Measurements from ENCODE around the gene LRFN2. TPM values are rescaled to one million over a fixed set of nuclear protein-coding genes. Genes with fewer than 3 reads are reported as not detected.

The LRFN2 gene
- total RNA-seq, 2 donors from 2014 or later, result 0.20 TPM; not detected in 1

DNA sequence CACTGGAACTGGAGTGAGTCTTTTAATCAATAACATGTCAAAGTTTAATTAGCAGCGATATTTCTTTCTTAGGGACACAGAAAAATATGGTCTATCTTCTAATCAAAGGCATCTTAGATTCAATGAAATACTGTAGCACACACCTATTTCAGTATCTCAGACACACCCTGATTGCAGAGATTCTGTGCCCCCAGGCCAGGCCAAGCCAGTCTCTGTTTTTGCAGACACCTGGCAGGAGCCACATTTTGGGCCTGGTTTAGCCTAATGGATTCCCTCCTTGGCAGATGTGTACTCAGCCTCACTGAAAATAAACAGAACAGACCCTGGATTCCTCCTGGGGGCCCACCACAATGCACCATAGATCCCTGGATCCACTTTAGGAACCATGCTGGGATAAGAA is 74.8 kb downstream of the LRFN2 start:
- H3K4me3 Mint-ChIP-seq, result no peak overlapping the region

GRCh38 chr6:40511884-40512283 is 75.3 kb downstream of the LRFN2 start:
- Mint-ChIP-seq H3K36me3 (ENCODE audit: low read depth) (no peaks in the 10 kb centered on the region), H3K4me1 (peaks cover 7% of the 10 kb centered on the region), H3K27me3 (peaks cover 40% of the 10 kb centered on the region), H3K4me3 (no peak overlapping the region), H3K27ac (no peak overlapping the region)
- no peaks in the 10 kb centered on the region for H3K9me3 ChIP-seq (ENCODE audit: control insufficient read depth, low read length, poor library complexity, severe bottlenecking)
- DNase-seq (no peak), ATAC-seq (no peak)

More for the DNA sequence above, 74.8 kb downstream of the LRFN2 start:
- Mint-ChIP-seq H3K27me3 (peaks cover 43% of the 10 kb centered on the region), H3K27ac (no peak overlapping the region), H3K36me3 (ENCODE audit: low read depth) (no peaks in the 10 kb centered on the region), H3K4me1 (peaks cover 7% of the 10 kb centered on the region)
- DNase-seq (no peak), ATAC-seq (no peak)
- no peaks in the 10 kb centered on the region for H3K9me3 ChIP-seq (ENCODE audit: control insufficient read depth, low read length, poor library complexity, severe bottlenecking)

GRCh38 chr6:40510442-40510841 is 76.7 kb downstream of the LRFN2 start:
- H3K9me3 ChIP-seq (ENCODE audit: control insufficient read depth, low read length, poor library complexity, severe bottlenecking), result no peaks in the 10 kb centered on the region
- peaks cover 7% of the 10 kb centered on the region for H3K4me1 Mint-ChIP-seq
- H3K27ac Mint-ChIP-seq, result no peak overlapping the region
- H3K4me3 Mint-ChIP-seq, result no peak overlapping the region
- DNase-seq (no peak), ATAC-seq (no peak)
- H3K27me3 Mint-ChIP-seq, result peaks cover 30% of the 10 kb centered on the region
- no peaks in the 10 kb centered on the region for H3K36me3 Mint-ChIP-seq (ENCODE audit: low read depth)

DNA sequence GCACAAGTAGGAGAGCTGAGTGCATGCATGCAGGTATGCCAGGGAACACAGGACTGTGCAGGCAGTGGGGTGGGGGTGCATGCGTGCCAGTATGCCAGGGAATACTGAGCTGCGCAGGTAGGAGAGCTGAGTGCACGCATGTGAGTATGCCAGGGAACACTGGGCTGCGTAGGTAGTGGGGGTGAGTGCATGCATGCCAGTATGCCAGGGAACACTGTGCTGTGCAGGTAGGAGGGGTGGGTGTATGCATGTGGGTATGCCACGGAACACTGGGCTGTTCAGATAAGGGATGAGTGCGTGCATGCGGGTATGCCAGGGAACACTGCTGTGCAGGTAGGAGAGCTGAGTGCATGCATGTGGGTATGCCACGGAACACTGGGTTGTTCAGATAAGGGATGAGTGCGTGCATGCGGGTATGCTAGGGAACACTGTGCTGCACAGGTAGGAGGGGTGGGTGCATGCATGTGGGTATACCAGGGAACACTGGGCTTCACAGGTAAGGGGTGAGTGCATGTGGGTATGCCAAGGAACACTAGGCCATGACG is 77.4 kb downstream of the LRFN2 start:
- no peak overlapping the region for H3K4me3 Mint-ChIP-seq
- H3K36me3 Mint-ChIP-seq (ENCODE audit: low read depth), result no peaks in the 10 kb centered on the region
- no peak overlapping the region for H3K27ac Mint-ChIP-seq
- DNase-seq, result no peak
- peaks cover 7% of the 10 kb centered on the region for H3K4me1 Mint-ChIP-seq
- peaks cover 30% of the 10 kb centered on the region for H3K27me3 Mint-ChIP-seq
- no peaks in the 10 kb centered on the region for H3K9me3 ChIP-seq (ENCODE audit: control insufficient read depth, low read length, poor library complexity, severe bottlenecking)
- no peak for ATAC-seq

- H3K36me3 Mint-ChIP-seq (ENCODE audit: low read depth), result no peaks in the 10 kb centered on the region
- no peak overlapping the region for H3K27ac Mint-ChIP-seq
- H3K4me3 Mint-ChIP-seq, result no peak overlapping the region
- DNase-seq (no peak), ATAC-seq (no peak)
- H3K4me1 Mint-ChIP-seq, result peaks cover 7% of the 10 kb centered on the region
- peaks cover 30% of the 10 kb centered on the region for H3K27me3 Mint-ChIP-seq
- no peaks in the 10 kb centered on the region for H3K9me3 ChIP-seq (ENCODE audit: control insufficient read depth, low read length, poor library complexity, severe bottlenecking)
Measured at GRCh38 chr6:40509086-40509485, 78.1 kb downstream of the LRFN2 start.

- ATAC-seq, result no peak
- no peaks in the 10 kb centered on the region for H3K36me3 Mint-ChIP-seq (ENCODE audit: low read depth)
- peaks cover 31% of the 10 kb centered on the region for H3K27me3 Mint-ChIP-seq
- H3K4me1 Mint-ChIP-seq, result peaks cover 9% of the 10 kb centered on the region
- DNase-seq, result no peak
- no peaks in the 10 kb centered on the region for H3K9me3 ChIP-seq (ENCODE audit: control insufficient read depth, low read length, poor library complexity, severe bottlenecking)
- H3K27ac Mint-ChIP-seq, result no peak overlapping the region
- H3K4me3 Mint-ChIP-seq, result no peak overlapping the region
Measured at GRCh38 chr6:40506954-40507353, 80.2 kb downstream of the LRFN2 start.

DNA sequence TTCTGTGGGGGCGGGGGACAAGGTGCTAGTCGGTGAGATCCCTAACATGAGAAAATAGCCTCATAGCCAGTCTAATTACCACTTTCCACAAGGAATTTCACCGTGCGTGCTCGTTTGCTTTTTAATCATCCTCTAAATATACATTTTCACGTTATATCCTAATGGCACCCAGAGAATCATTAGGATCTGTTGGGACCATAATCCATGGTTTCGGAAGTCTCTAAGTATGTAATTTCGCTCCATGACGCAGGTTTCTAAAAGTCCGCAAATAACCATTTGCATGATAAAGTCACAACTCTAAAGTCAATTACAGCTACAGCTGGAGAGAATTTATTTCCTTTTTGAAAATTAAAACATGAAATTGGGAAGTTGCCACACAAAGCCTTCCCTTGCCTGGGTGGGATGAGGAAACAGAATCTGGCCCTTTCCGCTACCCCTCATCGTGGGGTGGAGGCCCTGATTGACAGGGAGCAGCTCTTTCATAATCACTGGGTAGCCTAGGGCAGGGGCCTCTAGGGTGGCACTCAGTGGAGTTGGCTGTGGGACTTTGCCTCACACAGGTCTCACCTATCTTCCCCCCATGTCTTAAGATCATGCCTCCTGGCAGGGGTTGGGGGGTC is 81.9 kb downstream of the LRFN2 start:
- no peaks in the 10 kb centered on the region for H3K36me3 Mint-ChIP-seq (ENCODE audit: low read depth)
- H3K4me1 Mint-ChIP-seq, result peaks cover 4% of the 10 kb centered on the region
- no peak overlapping the region for H3K27ac Mint-ChIP-seq
- peaks cover 32% of the 10 kb centered on the region for H3K27me3 Mint-ChIP-seq
- DNase-seq (no peak), ATAC-seq (no peak)
- no peaks in the 10 kb centered on the region for H3K9me3 ChIP-seq (ENCODE audit: control insufficient read depth, low read length, poor library complexity, severe bottlenecking)
- H3K4me3 Mint-ChIP-seq, result no peak overlapping the region

DNA sequence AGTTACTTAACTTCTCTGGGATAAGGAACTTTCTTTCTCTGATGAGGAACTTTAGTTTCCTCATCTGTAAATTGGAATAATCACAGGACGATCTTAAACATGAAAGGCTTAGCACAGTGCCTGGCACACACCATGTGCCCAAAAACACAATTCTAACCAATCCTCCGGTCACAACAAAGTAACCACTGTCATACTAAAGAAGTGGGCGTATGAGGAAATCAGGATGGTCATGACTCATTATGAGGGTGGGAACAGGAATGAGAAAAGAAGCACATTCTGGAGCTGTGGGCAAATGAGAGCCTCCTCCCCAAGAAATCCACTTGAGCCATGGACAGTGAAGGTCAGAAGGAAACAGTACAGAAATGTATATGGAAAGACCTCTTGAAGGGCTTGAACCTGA is 82.9 kb downstream of the LRFN2 start:
- DNase-seq (no peak), ATAC-seq (no peak)
- Mint-ChIP-seq H3K27me3 (peaks cover 22% of the 10 kb centered on the region), H3K27ac (no peak overlapping the region), H3K36me3 (ENCODE audit: low read depth) (no peaks in the 10 kb centered on the region), H3K4me1 (peaks cover 2% of the 10 kb centered on the region), H3K4me3 (no peak overlapping the region)
- H3K9me3 ChIP-seq (ENCODE audit: control insufficient read depth, low read length, poor library complexity, severe bottlenecking), result no peaks in the 10 kb centered on the region

DNA sequence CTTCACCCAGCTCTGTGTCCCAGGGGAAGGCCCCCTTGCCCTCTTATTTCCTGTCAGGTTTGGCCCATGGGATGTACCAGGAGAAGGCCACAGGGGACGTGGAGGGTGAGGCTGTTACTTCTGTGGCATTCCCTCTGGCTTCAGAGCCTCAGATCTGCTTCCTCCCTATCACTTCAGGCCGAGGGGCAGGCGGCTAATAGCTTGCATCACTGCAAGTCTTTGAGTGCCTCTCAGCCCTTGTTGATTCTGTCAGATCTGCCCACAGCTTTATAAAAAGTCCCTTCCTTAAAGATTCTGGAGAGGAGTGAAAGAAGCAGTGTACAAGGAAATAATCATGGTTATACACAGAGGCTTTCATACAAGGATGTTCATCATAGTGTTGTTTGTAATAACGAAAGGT is 86.9 kb downstream of the LRFN2 start:
- Mint-ChIP-seq H3K4me3 (no peak overlapping the region), H3K4me1 (peaks cover 2% of the 10 kb centered on the region), H3K36me3 (ENCODE audit: low read depth) (no peaks in the 10 kb centered on the region), H3K27ac (no peak overlapping the region), H3K27me3 (peaks cover 10% of the 10 kb centered on the region)
- no peaks in the 10 kb centered on the region for H3K9me3 ChIP-seq (ENCODE audit: control insufficient read depth, low read length, poor library complexity, severe bottlenecking)
- DNase-seq (no peak), ATAC-seq (no peak)

DNA sequence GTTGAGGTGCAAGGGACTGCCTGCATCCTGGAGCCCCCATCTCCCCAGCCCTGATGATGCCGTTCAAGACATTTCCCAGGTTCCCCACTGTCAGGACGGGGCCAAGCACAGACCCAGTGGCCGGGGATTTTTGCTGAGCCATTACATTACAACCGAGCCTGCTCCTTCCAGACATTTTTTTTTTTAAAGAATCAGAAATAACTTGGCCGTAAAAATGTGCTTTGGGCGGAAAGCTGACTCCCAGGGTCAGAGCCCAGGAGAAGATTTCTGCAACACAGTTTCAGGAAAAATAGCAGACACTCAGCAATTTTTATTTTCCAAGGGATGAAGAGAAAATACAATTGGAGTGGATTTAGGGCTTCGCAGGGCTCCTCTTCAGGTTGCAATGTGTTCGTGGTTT is 87.9 kb downstream of the LRFN2 start:
- H3K4me1 Mint-ChIP-seq, result peaks cover 2% of the 10 kb centered on the region
- ATAC-seq (no peak), DNase-seq (no peak)
- H3K27me3 Mint-ChIP-seq, result peaks cover 10% of the 10 kb centered on the region
- no peak overlapping the region for H3K4me3 Mint-ChIP-seq
- no peaks in the 10 kb centered on the region for H3K9me3 ChIP-seq (ENCODE audit: control insufficient read depth, low read length, poor library complexity, severe bottlenecking)
- no peak overlapping the region for H3K27ac Mint-ChIP-seq
- H3K36me3 Mint-ChIP-seq (ENCODE audit: low read depth), result no peaks in the 10 kb centered on the region

- DNase-seq, result no peak
Measured at GRCh38 chr6:40498148-40498547, 89.0 kb downstream of the LRFN2 start.

DNA sequence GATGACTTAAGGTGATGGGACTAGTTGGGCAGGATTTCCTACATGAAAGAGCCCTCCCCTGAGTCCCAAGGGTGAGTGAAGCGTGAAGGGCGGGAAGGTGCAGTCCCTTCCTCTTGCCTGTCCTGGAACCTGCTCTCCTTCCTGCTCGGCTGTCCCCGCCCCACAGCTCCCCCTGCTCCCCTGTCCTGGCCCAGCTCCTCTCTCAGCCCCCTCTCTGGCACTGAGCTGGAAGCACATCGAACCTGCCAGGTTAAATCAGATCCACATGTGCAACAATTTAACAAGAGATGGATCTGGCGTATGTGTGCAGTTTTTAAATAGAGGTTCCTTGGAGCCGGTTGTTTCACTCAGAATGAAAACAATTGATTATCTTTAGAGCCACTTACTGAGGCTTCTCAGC is 95.0 kb downstream of the LRFN2 start:
- no peak for DNase-seq
- H3K9me3 ChIP-seq (ENCODE audit: control insufficient read depth, low read length, poor library complexity, severe bottlenecking), result no peaks in the 10 kb centered on the region
- no peaks in the 10 kb centered on the region for H3K4me1 Mint-ChIP-seq
- no peak for ATAC-seq
- H3K27me3 Mint-ChIP-seq, result peaks cover 20% of the 10 kb centered on the region
- peaks cover 2% of the 10 kb centered on the region for H3K36me3 Mint-ChIP-seq (ENCODE audit: low read depth)
- no peak overlapping the region for H3K27ac Mint-ChIP-seq
- H3K4me3 Mint-ChIP-seq, result no peak overlapping the region

More at GRCh38 chr6:40498148-40498547, 89.0 kb downstream of the LRFN2 start:
- no peak overlapping the region for H3K27ac Mint-ChIP-seq
- H3K4me3 Mint-ChIP-seq, result no peak overlapping the region
- H3K9me3 ChIP-seq (ENCODE audit: control insufficient read depth, low read length, poor library complexity, severe bottlenecking), result no peaks in the 10 kb centered on the region
- ATAC-seq, result no peak
- H3K27me3 Mint-ChIP-seq, result peaks cover 10% of the 10 kb centered on the region
- H3K36me3 Mint-ChIP-seq (ENCODE audit: low read depth), result no peaks in the 10 kb centered on the region
- peaks cover 2% of the 10 kb centered on the region for H3K4me1 Mint-ChIP-seq

GRCh38 chr6:40490508-40490907 is 96.7 kb downstream of the LRFN2 start:
- H3K27ac Mint-ChIP-seq, result no peak overlapping the region
- H3K4me3 Mint-ChIP-seq, result no peak overlapping the region
- H3K4me1 Mint-ChIP-seq, result no peaks in the 10 kb centered on the region
- DNase-seq (no peak), ATAC-seq (no peak)
- H3K27me3 Mint-ChIP-seq, result peaks cover 33% of the 10 kb centered on the region
- no peaks in the 10 kb centered on the region for H3K9me3 ChIP-seq (ENCODE audit: control insufficient read depth, low read length, poor library complexity, severe bottlenecking)
- H3K36me3 Mint-ChIP-seq (ENCODE audit: low read depth), result peaks cover 4% of the 10 kb centered on the region

- DNase-seq, result no peak
- peaks cover 4% of the 10 kb centered on the region for H3K36me3 Mint-ChIP-seq (ENCODE audit: low read depth)
- peaks cover 40% of the 10 kb centered on the region for H3K27me3 Mint-ChIP-seq
- H3K4me1 Mint-ChIP-seq, result peaks cover 1% of the 10 kb centered on the region
- no peaks in the 10 kb centered on the region for H3K9me3 ChIP-seq (ENCODE audit: control insufficient read depth, low read length, poor library complexity, severe bottlenecking)
- H3K4me3 Mint-ChIP-seq, result no peak overlapping the region
- ATAC-seq, result no peak
- H3K27ac Mint-ChIP-seq, result no peak overlapping the region
Measured at GRCh38 chr6:40489798-40490197, 97.4 kb downstream of the LRFN2 start.

Measured in T-helper 17 cell (primary cell).